Kidney epithelial cell (primary cell): ENCODE results near the gene MFN1. TPM values are rescaled to one million over a fixed set of nuclear protein-coding genes. Genes with fewer than 3 reads are reported as not detected.

Experiments used
- DNase-seq: peaks from one replicate; pipeline ENCODE4 v3.0.0-alpha.2; 2010; ENCODE audit warnings: low read depth
- H3K27me3 ChIP-seq: 2 replicates; pipeline ENCODE4 v1.6.0; 2011; ENCODE audit warnings: low read length; ENCODE audit not compliant: control insufficient read depth, insufficient read depth
- H3K36me3 ChIP-seq: 2 replicates; pipeline ENCODE4 v1.5.1; 2011; ENCODE audit warnings: low read length; ENCODE audit not compliant: control insufficient read depth, insufficient read depth
- H3K4me3 ChIP-seq: 2 replicates; pipeline ENCODE4 v1.5.1; 2011; ENCODE audit warnings: low read depth, mild to moderate bottlenecking, control low read depth, low read length
- total RNA-seq: library from RNA; depleted of rRNA; stranded (reverse); fragments of >200 nt; gene quantifications from 2 replicates; pipeline ENCODE4 v1.2.3, GENCODE V29; 2015
- TF ChIP-seq, protein P1 (sequence below): IDR thresholded peaks from 2 replicates; pipeline ENCODE4 v1.5.1; 2011; ENCODE audit warnings: mild to moderate bottlenecking, moderate library complexity, low read length, control low read depth, inconsistent platforms; ENCODE audit not compliant: insufficient read depth, poor library complexity, severe bottlenecking

The MFN1 gene
- total RNA-seq, 1 donor from 2014 or later, result 38.0 TPM

DNA sequence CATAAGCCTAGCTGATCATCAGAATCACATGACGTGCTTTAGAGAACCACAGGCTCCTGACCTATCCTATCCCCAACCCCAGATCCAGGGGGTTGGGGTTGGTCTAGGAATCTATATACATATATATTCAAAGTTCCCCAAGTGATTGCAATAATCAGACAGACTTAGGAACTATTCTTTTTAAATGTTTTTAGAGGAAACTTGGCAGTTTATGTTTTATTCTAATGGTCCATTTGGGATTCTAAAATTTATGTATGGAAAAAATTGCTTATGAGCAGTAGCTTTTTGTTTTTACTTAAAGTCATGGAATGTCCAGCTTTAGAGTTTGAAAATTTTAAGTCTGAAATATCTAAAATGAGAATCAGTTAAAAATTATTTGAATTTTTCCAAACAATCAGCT, 22.1 kb downstream of the MFN1 start:
- H3K4me3 ChIP-seq, result no peak overlapping the region
- no peak for DNase-seq
- H3K36me3 ChIP-seq, result no peaks in the 10 kb centered on the region
- no peaks in the 10 kb centered on the region for H3K27me3 ChIP-seq
- TF ChIP-seq, protein P1, sequence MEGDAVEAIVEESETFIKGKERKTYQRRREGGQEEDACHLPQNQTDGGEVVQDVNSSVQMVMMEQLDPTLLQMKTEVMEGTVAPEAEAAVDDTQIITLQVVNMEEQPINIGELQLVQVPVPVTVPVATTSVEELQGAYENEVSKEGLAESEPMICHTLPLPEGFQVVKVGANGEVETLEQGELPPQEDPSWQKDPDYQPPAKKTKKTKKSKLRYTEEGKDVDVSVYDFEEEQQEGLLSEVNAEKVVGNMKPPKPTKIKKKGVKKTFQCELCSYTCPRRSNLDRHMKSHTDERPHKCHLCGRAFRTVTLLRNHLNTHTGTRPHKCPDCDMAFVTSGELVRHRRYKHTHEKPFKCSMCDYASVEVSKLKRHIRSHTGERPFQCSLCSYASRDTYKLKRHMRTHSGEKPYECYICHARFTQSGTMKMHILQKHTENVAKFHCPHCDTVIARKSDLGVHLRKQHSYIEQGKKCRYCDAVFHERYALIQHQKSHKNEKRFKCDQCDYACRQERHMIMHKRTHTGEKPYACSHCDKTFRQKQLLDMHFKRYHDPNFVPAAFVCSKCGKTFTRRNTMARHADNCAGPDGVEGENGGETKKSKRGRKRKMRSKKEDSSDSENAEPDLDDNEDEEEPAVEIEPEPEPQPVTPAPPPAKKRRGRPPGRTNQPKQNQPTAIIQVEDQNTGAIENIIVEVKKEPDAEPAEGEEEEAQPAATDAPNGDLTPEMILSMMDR, result no peak

DNA sequence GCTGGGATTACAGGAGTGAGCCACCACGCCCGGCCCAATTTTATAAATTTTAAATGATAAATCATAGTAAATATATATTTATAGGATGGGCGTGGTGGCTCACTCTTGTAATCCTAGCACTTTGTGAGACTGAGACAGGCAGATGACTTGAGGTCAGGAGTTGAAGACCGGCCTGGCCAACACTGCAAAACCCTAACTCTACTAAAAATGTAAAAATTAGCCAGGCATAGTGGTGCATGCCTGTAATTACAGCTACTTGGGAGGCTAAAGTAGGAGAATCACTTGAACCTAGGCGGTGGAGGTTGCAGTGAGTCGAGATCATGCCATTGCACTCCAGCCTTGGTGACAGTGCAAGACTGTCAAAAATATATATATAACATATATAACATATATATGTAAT, 26.4 kb downstream of the MFN1 start:
- H3K27me3 ChIP-seq, result no peaks in the 10 kb centered on the region
- no peak overlapping the region for H3K4me3 ChIP-seq
- H3K36me3 ChIP-seq, result no peaks in the 10 kb centered on the region
- TF ChIP-seq, protein P1, result no peak
- no peak for DNase-seq

DNA sequence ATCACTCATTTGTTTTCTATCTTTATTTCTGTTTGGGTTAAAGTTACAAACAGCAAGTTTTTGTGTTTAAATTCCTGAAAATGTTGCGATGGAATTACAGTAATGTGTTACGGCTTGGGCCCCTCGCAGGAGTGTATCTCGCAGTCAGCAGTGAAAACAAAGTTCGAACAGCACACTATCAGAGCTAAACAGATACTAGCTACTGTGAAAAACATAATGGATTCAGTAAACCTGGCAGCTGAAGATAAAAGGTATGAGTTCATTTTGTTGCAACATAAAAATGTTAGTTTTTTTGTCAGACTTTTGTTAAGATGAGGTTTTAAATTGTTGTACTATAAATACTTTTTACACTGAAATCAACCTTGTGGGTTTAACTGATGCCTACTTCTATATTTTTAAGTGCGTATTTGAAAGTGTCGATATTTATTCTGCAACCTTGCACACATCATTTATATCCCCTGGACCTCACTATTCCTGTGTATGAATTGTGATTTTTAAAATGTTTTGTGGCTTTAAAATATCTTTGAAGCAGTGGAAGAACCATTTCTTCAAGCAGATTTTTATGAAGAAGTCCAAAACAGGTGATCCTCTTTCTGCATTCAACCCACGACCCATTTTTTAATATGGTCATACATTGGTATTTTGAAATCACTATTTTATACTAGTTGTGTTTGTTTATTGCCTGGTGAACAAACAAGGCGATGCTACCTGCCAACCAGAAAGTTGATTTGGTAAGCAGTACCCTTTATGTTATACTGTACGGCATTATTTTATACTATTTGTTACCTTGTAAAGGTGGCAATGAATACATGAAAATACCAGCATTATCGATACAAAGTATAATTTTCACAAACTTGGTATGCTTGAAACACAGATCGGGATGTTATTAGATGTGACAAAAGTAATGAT, 27.8 kb downstream of the MFN1 start:
- no peak for DNase-seq
- no peaks in the 10 kb centered on the region for H3K27me3 ChIP-seq
- TF ChIP-seq, protein P1, result no peak
- H3K4me3 ChIP-seq, result no peak overlapping the region
- H3K36me3 ChIP-seq, result no peaks in the 10 kb centered on the region

DNA sequence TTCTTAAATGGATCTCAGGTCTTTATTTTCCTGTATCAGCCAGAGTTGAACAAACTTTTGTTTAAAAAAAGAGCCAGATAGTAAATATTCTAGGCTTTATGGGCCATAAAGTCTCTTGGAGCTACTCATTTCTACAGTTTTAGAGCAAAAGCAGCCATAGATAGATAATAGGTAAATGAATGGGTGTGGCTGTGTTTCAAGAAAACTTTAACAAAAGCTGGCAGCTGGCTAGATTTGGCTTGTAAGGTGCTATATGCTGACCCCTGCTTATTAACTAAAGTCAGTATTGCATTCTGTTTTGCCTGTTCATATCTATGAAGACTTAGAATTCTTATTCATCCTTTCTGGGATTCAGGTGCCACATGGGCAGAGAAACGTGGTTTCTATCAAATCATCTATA, 29.0 kb downstream of the MFN1 start:
- TF ChIP-seq, protein P1, result no peak
- H3K4me3 ChIP-seq, result no peak overlapping the region
- H3K27me3 ChIP-seq, result no peaks in the 10 kb centered on the region
- H3K36me3 ChIP-seq, result no peaks in the 10 kb centered on the region
- no peak for DNase-seq

DNA sequence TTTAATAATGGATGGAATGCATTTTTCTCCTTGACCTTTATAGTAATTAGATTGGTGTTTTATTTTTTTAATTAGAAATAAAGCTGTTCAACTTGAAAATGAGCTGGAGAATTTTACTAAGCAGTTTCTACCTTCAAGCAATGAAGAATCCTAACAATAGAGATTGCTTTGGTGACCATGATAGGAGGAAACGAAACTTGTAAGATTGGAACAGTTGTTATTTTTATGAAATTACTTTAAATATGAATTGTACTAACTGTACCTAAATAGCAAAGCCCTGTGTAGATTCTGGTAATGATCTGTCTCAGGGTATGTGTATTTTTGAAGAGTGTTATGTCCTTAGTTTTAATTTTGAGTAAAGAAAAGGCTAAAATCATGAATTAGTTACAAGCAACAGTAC, 44.4 kb downstream of the MFN1 start:
- TF ChIP-seq, protein P1, result no peak
- Histone ChIP-seq H3K4me3 (no peak overlapping the region), H3K27me3 (no peaks in the 10 kb centered on the region), H3K36me3 (no peaks in the 10 kb centered on the region)
- no peak for DNase-seq
